Fibroblast of peridontal ligament (primary cell): ENCODE measurements around the gene FGF19.
A peak's percentile ranks its signal among the peaks of the same experiment; 100 is the strongest.
"Not testable (repeated sequence)": the region's sequence is repeated elsewhere in the genome, so short reads cannot be mapped to it uniquely, and the experiment has no call there.

Experiments used
- DNase-seq: peaks from one replicate; pipeline ENCODE4 v3.0.0-alpha.2; 2010; ENCODE audit errors: extremely low read depth

FGF19 gene

DNA sequence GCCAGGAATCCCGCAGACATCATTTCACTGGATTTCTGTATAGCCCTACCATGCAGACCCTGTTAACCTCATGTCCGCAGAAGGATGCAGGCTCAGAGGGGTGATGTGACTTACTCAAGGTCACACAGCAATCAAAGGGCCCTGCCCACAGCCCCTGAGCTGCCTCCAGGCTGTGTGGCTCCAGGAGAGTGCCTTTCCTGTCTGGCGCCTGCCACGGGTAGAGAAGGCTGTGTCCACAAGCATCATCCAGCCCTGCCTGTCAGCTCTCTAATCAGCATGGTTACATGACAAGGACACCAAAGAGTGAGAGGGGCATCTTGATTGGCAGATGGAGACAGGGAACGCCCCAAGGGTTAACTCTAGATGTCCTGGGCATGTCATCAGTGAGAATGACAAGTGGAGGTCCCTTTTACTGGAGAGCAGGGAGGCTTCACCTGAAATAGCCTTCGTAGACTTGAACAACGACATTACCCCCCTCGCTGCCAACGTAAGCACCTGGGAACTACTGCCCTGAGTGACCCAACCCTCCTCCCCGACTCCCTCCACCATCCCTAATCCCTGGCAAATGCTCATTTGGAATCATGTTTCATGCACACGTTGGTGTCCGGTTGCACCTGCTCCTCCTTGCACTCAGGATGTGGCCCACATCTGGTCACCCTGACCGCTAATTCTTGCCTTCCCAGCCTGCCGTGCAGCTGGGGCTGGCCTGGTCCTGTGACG is 6.9 kb downstream of the FGF19 start:
- DNase-seq, result no peak

DNA sequence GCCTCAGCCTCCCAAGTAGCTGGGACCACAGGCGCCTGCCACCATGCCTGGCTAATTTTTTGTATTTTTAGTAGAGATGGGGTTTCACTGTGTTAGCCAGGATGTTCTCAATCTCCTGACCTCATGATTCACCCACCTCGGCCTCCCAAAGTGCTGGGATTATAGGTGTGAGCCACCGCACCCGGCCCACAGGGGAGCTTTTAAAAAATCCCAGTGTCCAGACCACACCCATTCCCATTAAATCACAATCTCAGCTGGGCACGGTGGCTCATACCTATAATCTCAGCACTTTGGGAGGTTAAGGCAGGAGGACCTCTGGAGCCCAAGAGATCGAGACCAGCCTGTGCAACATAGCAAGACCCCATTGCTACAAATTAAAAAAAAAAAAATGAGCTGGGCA is 7.8 kb downstream of the FGF19 start:
- DNase-seq, result not testable (repeated sequence)

DNA sequence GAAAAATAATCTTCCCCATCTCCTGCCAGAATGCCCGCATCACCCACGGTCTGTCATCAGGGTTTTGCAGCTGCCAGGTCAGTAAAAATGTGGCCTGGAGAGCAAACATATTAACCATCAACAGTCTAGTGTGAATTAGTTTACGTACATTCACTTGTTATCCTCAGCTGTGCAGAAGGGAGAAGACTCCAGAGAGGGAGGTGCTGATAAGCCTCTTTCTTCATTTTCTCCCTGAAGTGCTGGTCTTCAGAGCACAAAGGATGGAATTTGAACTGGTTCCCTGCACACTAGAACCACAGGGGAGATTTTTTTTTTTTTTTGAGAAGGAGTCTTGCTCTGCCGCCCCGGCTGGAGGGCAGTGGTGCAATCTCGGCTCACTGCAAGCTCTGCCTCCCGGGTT is 8.2 kb downstream of the FGF19 start:
- DNase-seq, result no peak

DNA sequence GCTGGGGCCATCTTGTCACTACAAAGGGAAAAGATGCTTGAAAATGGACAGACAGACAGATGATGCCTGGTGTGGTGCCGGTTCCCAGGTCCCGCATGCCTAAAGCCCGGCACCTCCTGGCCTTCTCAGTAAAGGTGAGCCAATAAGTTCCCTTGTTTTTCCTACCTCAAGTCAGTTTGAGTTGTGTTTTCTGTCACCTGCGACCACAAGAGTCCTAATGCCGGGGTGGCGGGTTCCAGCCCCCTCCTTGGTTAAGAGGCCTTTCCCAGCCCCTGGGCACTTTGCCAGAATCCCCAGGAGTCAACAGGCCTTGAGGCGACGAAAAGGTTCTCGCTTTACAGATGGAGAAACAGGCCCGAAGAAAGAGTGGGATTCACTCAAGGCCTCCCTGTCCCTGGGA is 9.0 kb downstream of the FGF19 start:
- DNase-seq, result no peak

DNA sequence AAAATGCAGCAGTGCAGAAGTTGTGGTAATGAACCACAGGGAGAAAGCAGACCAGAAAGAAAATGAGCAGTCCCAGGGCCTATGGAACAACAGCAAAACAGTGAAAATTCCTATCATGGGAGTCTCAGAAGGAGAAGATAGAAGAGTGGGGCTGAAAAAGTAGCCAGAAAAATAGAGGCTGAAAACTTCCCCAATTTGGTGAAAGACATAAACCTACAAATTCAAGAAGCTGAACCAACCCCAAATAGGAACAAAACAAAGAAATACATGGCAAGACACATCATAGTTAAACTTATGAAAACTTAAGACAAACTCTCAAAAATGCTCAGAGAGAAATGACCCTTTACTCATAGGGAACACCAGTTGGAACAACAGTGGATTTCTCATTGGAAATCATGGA is 11.4 kb downstream of the FGF19 start:
- no peak for DNase-seq

DNA sequence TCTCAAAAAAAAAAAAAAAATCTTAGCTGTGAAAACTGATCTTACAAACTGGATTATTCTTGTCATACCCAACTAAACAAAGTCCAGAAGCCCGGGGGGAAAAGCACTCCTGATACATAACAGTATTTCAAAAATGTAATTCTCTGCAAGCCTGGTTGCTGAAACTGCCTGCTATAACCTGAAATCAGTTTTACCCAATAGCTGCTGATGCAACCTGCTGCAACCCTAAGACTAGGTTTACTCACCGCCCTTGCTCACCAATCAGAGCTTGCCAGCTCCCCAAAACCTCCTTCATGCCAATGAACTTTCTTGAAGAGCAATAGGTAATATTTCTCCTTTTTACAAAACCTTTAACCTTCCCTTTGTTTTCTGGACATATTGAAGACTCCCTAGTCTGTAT is 12.4 kb downstream of the FGF19 start:
- DNase-seq, result peak; percentile 48

DNA sequence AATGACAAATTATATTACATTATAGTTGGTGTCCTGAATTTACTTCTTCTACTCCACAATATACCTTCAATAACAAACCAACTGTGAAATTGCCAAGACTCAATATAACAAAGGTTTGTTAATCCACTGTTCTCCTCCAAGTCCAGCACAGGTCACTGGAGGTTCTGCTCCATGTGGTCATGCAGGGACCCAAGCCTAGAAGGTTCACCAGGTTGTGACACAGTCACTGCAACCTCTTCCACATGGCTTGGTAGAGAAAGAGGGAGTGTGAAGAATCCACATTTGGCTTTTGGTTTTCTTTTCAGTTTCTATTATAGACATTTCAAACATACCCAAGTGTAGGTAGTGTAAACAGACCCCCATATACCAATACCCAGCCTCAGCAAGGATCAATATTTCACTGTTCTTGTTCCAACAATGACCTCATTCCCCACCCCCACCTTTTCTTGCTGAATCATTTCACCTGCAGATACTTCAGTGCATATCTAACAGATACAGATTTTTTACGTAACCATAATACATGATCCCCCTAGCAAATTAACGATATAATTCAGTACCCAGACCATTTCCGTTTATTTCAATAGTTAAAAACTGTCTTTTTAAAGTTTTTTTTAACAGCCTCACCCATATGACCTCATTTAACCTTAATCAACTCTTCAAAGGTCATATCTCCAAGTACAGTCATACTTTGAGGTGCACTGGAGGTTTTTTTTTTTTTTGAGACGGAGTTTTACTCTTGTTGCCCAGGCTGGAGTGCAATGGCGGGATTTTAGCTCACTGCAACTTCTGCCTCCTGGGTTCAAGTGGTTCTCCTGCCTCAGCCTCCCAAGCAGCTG is 14.1 kb downstream of the FGF19 start:
- DNase-seq, result no peak

DNA sequence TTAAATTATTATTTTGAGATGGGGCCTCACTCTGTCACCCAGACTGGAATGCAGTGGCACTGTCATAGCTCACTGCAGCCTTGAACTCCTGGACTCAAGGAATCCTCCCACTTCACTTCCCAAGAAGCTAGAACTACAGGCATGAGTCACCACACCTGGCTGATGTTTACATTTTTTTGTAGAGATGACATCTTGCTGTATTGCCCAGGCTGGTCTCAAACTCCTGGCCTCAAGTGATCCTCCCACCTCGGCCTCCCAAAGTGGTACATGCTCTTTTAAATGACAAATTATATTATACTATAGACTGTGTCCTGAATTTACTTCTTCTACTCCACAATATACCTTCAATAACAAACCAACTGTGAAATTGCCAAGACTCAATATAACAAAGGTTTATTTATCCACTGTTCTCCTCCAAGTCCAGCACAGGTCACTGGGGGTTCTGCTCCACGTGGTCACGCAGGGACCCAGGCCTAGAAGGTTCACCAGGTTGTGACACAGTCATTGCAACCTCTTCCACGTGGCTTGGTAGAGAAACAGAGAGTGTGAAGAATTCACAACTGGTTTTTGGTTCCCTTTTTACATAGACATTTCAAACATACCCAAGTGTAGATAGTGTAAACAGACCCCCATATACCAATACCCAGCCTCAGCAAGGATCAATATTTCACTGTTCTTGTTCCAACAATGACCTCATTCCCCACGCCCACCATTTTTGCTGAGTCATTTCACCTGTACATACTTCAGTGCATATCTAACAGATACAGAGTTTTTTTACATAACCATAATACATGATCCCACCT is 15.7 kb downstream of the FGF19 start:
- not testable (repeated sequence) for DNase-seq

DNA sequence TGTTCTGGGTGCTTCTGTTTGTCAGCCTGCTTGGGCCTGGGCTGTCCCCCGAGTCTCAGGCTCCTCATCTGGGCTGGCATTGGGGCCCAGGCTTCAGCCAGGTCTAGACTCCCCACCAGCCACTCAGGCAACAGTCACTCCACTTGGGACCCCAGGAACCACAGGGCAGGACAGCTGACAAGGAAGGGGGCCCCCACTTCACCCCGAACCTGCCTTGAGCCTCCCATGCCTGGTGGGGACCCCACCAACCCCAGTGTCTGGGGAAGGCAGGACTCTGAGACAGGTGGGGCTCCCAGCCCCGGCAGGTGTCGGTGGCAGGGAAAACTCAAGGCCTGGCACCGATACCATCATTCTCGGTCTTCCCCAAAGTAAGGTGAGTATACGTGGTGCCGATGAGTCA is 17.0 kb downstream of the FGF19 start:
- DNase-seq, result no peak

DNA sequence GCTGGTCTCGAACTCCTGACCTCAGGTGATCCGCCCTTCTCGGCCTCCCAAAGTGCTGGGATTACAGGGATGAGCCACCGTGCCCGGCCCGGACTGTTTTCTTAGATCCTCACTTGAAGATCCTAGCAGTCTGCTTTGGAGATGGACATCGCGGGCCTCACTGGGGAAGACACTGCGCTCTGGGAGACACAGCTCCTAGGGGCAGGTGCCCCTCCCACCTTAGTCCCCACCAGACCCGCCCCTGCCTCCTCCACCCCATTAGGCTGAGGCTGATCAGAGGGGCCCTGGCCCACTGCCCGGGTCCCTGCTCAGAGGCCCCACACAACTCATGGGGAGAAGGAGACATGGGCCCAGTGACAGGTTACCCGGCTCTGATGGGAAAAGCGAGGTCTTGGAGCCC is 17.4 kb downstream of the FGF19 start:
- no peak for DNase-seq

DNA sequence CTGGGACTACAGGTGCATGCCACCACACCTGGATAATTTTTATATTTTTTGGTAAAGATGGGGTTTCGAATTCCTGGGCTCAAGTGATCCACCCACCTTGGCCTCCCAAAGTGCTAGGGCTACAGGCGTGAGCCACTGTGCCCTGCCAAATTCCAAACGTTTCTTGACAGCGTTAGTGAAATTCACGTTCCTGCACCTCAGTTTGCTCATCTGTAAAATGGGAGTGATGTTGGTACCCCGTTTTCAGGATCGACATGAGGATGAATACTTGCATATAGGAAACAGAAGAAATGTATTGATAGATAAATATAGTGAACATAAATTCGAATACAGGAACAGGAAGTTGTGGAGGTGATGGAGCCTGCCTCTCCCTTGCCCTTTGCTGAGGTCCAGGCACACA is 18.5 kb downstream of the FGF19 start:
- no peak for DNase-seq

DNA sequence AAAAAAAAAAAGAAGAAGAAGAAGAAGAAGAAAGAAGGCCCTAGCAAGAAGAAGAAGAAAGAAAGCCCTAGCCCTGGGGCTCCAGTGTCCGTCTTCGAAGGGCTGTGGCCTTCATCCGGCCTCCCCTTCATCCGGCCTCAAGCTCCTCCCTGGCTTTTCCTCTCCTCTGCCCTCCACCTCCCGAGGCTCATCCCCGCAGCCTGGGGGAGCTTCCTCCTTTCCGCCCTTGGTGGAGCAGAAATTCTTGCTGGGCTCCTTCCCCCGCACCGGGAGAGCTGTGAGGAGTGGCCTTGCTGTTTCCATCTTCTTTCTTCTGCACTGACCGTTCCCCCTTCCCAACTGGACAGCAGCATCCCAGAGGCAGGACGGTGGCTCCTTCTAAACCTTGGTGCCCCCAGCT is 19.2 kb downstream of the FGF19 start:
- DNase-seq, result no peak

DNA sequence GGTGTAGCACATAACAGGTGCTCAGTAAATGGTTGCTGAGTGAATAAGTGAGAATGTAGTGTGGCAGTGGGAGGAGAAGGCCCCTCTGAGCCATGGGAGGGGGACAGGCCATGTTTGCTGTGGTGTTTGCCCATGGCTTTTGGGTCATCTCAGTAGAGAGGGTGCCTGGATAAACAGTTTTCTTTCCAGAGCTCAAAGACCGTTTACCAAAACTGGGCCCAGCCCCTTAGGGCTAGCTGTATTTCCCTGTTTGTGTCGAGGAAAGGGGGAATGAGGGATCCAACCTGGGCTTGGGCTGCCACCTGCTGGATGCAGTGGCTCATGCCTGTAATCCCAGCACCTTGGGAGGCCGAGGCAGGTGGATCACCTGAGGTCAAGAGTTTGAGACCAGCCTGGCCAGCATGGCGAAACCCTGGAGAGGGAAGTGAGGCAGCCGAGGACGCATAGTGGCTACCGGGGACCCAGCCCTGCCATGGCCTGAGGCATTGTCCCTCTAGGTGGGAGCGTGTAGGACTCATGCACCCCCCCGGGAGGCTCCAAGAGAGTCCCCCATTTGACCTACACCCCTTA is 20.0 kb downstream of the FGF19 start:
- peak; percentile 6 for DNase-seq

DNA sequence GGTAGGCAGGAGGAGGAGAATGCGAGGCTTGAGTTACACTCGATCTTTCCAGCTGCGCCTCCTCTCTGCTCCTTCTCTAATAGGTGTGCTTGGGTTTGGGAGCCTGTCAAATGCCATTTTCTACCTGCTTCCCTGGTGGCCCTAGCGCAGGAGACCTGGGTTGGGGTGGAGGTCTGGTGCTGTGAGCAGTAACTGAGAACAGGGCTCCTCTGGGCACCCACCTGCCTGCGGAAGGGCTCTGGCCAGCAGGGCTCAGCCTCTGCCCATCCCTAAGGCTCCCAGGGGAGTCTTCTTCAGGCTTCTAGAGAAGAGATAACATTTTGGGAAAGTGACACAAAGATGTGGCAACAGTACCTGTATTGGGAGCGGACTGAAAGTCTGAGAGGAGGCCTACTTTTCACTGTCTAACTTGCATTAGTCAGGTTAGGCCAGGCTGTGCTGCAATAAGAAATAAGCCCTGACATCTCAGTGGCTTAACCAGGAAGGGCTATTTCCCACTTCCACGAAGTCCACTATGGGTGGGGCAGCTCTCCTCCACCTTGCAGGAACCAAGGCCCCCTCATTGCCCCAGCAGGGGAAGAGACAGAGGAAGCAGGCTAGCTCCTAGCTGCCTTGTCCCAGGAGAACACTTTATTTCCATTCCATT is 21.0 kb downstream of the FGF19 start:
- no peak for DNase-seq

DNA sequence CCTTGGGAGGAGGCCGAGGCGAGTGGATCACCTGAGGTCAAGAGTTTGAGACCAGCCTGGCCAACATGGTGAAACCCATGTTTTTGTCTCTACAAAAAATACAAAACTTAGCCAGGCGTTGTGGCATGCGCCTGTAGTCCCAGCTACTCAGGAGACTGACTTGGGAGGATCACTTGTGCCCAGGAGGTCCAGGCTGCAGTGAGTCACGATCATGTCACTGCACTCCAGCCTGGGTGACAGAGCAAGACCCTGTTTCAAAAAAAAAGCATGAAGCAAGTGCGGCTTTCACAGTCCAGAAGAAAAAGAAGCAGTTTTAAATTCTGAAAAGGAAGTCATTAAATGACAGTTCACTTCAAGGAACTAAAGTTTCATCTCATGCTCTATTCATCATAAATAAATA is 21.6 kb downstream of the FGF19 start:
- no peak for DNase-seq

DNA sequence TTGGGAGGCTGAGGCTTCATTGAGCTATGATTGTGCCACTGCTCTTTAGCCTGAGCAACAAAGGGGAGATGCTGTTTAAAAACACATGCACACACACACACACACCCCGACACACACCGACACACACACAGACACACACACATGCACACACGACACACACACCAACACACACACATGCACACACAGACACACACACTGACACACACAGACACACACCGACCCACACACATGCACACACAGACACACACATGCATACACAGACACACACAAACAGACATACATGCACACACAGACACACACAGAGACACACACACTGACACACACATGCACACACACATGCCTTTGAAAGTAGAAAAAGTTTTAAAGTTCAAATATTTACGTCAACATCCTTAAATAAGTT is 23.1 kb downstream of the FGF19 start:
- DNase-seq, result no peak

DNA sequence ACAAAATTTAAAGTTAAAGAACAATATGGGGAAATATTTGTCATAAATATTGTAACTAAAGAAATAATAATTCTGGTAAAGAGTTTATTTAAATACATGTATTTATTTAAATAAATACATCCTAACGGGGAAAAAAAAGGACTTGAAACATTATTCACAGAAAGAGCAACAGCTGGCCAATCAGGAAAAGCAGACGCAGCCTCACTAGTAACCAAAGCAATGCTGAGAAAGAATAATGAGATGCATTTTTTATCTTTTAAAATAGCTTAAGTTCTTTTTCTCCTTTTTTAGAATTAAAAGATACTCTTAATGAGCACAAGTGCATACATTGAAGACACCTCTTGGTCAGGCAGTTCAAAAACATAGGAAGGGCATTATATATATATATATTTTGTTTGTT is 26.1 kb downstream of the FGF19 start:
- peak; percentile 15 for DNase-seq

DNA sequence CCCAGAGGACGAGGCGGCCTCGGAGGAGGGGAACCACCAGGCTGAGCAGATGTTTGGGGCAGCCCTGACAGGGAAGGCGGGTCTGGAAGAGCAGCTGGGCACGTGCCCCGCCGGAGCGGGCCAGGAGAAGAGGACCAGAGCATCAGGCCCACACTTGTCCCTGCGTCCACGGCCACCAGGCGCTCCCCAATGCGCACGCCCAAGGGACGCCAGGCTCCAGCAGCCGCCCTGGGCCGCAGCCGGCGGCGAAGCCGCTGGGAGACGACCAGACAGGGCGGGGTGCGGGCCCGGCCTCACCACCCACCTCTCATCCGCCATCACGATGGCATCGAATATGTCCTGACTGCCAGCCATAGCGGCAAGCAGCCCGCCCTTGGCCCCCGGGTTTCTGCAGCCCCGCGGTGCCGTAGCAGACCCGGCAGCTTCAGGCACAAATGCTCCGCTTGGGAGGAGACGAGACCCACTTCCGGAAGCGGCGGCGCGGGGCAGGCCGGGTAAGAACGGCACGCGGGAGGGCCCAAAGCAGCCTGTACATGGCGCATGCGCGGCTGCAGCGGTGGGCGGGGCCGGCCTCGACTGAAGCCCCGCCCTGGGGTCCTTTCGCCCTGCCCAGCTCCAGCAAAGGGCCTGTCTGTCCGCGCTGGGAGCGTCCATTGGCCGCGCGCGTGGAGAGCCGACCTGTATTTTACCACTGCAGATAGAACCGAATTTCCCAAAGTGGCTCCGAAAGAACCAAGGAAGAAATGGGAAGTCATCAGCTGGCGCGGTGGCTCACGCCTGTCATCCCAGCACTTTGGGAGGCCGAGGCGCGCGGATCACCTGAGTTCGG is 28.7 kb downstream of the FGF19 start, which contains the start of gene LTO1:
Gene LTO1 (minus strand): TSS at position 468 of the 829 bp plus-strand sequence. CDS start 114 bp downstream, at position 354.
- DNase-seq, result peak; percentile 94

DNA sequence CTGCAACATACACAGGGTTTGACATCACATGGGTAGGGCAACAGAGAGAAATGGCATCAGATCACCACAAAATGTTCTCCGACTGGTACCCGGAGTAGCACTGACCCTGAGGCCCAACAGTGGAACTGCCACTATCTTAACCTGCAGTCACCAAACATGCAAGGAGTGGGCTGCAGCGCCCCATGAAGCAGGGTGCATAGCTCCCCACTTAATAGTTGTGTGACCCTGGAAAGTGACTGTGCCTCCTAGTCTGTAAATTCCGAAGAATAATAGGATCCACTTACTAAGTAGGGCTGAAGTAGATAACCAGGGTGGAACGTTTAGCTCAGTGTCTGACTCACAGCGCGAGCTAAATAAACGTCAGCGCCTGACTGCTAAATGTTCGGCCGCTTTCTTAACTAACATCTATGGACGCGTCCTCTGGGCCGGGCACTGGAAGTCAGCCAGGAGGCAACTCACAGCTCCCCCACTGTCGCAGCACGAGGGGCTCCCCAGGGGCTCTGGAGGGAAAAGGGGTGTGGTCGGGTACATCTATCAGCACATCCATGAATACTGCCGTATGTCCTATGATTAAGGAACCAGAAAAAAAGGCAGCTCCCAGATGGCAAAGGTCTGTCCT is 29.4 kb downstream of the FGF19 start:
- peak; percentile 84 for DNase-seq
